ENCODE measurements around the gene COX8A. TPM values are rescaled to one million over a fixed set of nuclear protein-coding genes. Genes with fewer than 3 reads are reported as not detected.

Gene COX8A
- total RNA-seq, 2 experiments from 2014 or later = 413 to 454 TPM

- ATAC-seq (no peak), DNase-seq (no peak)
- POLR2A ChIA-PET = no interaction called here
- CTCF ChIA-PET = no interaction called here
- Mint-ChIP-seq H3K36me3 (ENCODE audit: low read depth) (peaks cover 30% of the 10 kb centered on the region), H3K27me3 (peaks cover 2% of the 10 kb centered on the region), H3K4me3 (no peak overlapping the region), H3K9me3 (ENCODE audit: low read depth) (no peaks in the 10 kb centered on the region), H3K27ac (no peak overlapping the region), H3K4me1 (peaks cover 7% of the 10 kb centered on the region)
- intact Hi-C loops (cut with DNase I, micrococcal nuclease) = no loop called here
Observed at GRCh38 chr11:63996512-63996911, 22.1 kb downstream of the COX8A start.

GRCh38 chr11:63997104-63997700 lies 22.8 kb downstream of the COX8A start:
- Mint-ChIP-seq H3K36me3 (ENCODE audit: low read depth) (peaks cover 27% of the 10 kb centered on the region), H3K4me3 (no peak overlapping the region), H3K27ac (no peak overlapping the region), H3K4me1 (peaks cover 4% of the 10 kb centered on the region), H3K27me3 (peaks cover 2% of the 10 kb centered on the region), H3K9me3 (ENCODE audit: low read depth) (no peaks in the 10 kb centered on the region)
- DNase-seq (no peak), ATAC-seq (no peak)
- intact Hi-C loops (cut with DNase I, micrococcal nuclease) = loop anchor here in 1 of 2 experiments (1.0 kb wide), 1 partner anchor 11 kb away; the partner anchor contains the start of gene OTUB1
- POLR2A ChIA-PET = no interaction called here
- CTCF ChIA-PET = interaction anchor here (0.6 kb wide), 1 partner anchor 39 kb away, joined by 3 read pairs; no protein-coding TSS in a partner anchor

GRCh38 chr11:63997801-63998337 lies 23.4 kb downstream of the COX8A start:
- Mint-ChIP-seq H3K27ac (no peak overlapping the region), H3K4me1 (peaks cover 4% of the 10 kb centered on the region), H3K9me3 (ENCODE audit: low read depth) (no peaks in the 10 kb centered on the region), H3K4me3 (no peak overlapping the region), H3K36me3 (ENCODE audit: low read depth) (peaks cover 27% of the 10 kb centered on the region), H3K27me3 (peaks cover 2% of the 10 kb centered on the region)
- ATAC-seq (no peak), DNase-seq (no peak)
- POLR2A ChIA-PET = no interaction called here
- CTCF ChIA-PET = interaction anchor here (0.6 kb wide), 1 partner anchor 40 kb away, joined by 3 read pairs; no protein-coding TSS in a partner anchor
- intact Hi-C loops (cut with DNase I, micrococcal nuclease) = loop anchor here in 1 of 2 experiments (1.0 kb wide), 1 partner anchor 12 kb away; the partner anchor contains the start of gene OTUB1

- CTCF ChIA-PET = interaction anchor here (0.6 to 3.0 kb wide), 4 partner anchors 8 to 262 kb away, joined by 3 to 80 read pairs (median 8); no protein-coding TSS in a partner anchor
- Mint-ChIP-seq H3K27me3 (peaks cover 2% of the 10 kb centered on the region), H3K9me3 (ENCODE audit: low read depth) (no peaks in the 10 kb centered on the region), H3K36me3 (ENCODE audit: low read depth) (peaks cover 22% of the 10 kb centered on the region), H3K4me3 (no peak overlapping the region), H3K27ac (no peak overlapping the region), H3K4me1 (peaks cover 3% of the 10 kb centered on the region)
- POLR2A ChIA-PET = no interaction called here
- ATAC-seq = peak; percentile 25
- peak; percentile 53 for DNase-seq
- intact Hi-C loops (cut with DNase I, micrococcal nuclease) = no loop called here
Observed at GRCh38 chr11:63998558-63999348, 24.3 kb downstream of the COX8A start.

GRCh38 chr11:63999349-64000025 lies 25.1 kb downstream of the COX8A start:
- H3K4me3 Mint-ChIP-seq = no peak overlapping the region
- intact Hi-C loops (cut with DNase I, micrococcal nuclease) = loop anchor here (1.0 to 2.0 kb wide), 5 partner anchors 25 to 301 kb away; partner anchors contain the start of genes CATSPERZ (in 1 of the 2) and COX8A (in 1 of the 2)
- CTCF ChIA-PET = interaction anchor here (0.6 to 3.0 kb wide), 9 partner anchors 9 to 208 kb away, joined by 3 to 80 read pairs (median 4); no protein-coding TSS in a partner anchor
- peaks cover 17% of the 10 kb centered on the region for H3K36me3 Mint-ChIP-seq (ENCODE audit: low read depth)
- ATAC-seq (peak; percentile 59), DNase-seq (peak; percentile 81)
- H3K27me3 Mint-ChIP-seq = peaks cover 2% of the 10 kb centered on the region
- no peak overlapping the region for H3K27ac Mint-ChIP-seq
- no peaks in the 10 kb centered on the region for H3K9me3 Mint-ChIP-seq (ENCODE audit: low read depth)
- POLR2A ChIA-PET = no interaction called here
- peaks cover 3% of the 10 kb centered on the region for H3K4me1 Mint-ChIP-seq

- Mint-ChIP-seq H3K27me3 (peaks cover 2% of the 10 kb centered on the region), H3K27ac (no peak overlapping the region), H3K4me1 (peaks cover 3% of the 10 kb centered on the region), H3K9me3 (ENCODE audit: low read depth) (no peaks in the 10 kb centered on the region), H3K4me3 (no peak overlapping the region), H3K36me3 (ENCODE audit: low read depth) (peaks cover 13% of the 10 kb centered on the region)
- ATAC-seq (peak; percentile 81), DNase-seq (peak; percentile 86)
- intact Hi-C loops (cut with DNase I, micrococcal nuclease) = loop anchor here (1.0 to 2.0 kb wide), 5 partner anchors 26 to 300 kb away; partner anchors contain the start of genes CATSPERZ (in 1 of the 2) and COX8A (in 1 of the 2)
- ChIA-PET POLR2A (no interaction called here), CTCF (interaction anchor here (0.6 to 3.0 kb wide), 12 partner anchors 10 to 387 kb away, joined by 3 to 80 read pairs (median 4); no protein-coding TSS in a partner anchor)
Observed at GRCh38 chr11:64000026-64000739, 25.8 kb downstream of the COX8A start.

- ChIA-PET POLR2A (no interaction called here), CTCF (interaction anchor here (0.7 to 3.0 kb wide), 19 partner anchors 8 to 596 kb away, joined by 3 to 80 read pairs (median 4); no protein-coding TSS in a partner anchor)
- Mint-ChIP-seq H3K27ac (no peak overlapping the region), H3K36me3 (ENCODE audit: low read depth) (peaks cover 8% of the 10 kb centered on the region), H3K4me1 (peaks cover 3% of the 10 kb centered on the region), H3K4me3 (peak overlapping the region; percentile 15), H3K27me3 (peaks cover 2% of the 10 kb centered on the region), H3K9me3 (ENCODE audit: low read depth) (no peaks in the 10 kb centered on the region)
- ATAC-seq (no peak), DNase-seq (no peak)
- intact Hi-C loops (cut with DNase I, micrococcal nuclease) = loop anchor here (1.0 to 2.0 kb wide), 5 partner anchors 27 to 299 kb away; partner anchors contain the start of genes CATSPERZ (in 1 of the 2) and COX8A (in 1 of the 2)
Observed at GRCh38 chr11:64000740-64001483, 26.5 kb downstream of the COX8A start.

GRCh38 chr11:64001484-64002420 lies 27.3 kb downstream of the COX8A start:
- ChIA-PET CTCF (interaction anchor here (0.6 to 3.0 kb wide), 18 partner anchors 7 to 595 kb away, joined by 3 to 80 read pairs (median 4); no protein-coding TSS in a partner anchor), POLR2A (no interaction called here)
- DNase-seq (no peak), ATAC-seq (no peak)
- Mint-ChIP-seq H3K4me1 (peaks cover 3% of the 10 kb centered on the region), H3K36me3 (ENCODE audit: low read depth) (peaks cover 8% of the 10 kb centered on the region), H3K27ac (no peak overlapping the region), H3K4me3 (no peak overlapping the region), H3K9me3 (ENCODE audit: low read depth) (no peaks in the 10 kb centered on the region), H3K27me3 (peaks cover 7% of the 10 kb centered on the region)
- intact Hi-C loops (cut with DNase I, micrococcal nuclease) = loop anchor here in 1 of 2 experiments (2.0 kb wide), 1 partner anchor 59 kb away; no protein-coding TSS in a partner anchor

GRCh38 chr11:64003807-64004589 lies 29.6 kb downstream of the COX8A start:
- ATAC-seq (no peak), DNase-seq (no peak)
- POLR2A ChIA-PET = no interaction called here
- peaks cover 8% of the 10 kb centered on the region for H3K4me1 Mint-ChIP-seq
- CTCF ChIA-PET = no interaction called here
- no peaks in the 10 kb centered on the region for H3K9me3 Mint-ChIP-seq (ENCODE audit: low read depth)
- no peak overlapping the region for H3K27ac Mint-ChIP-seq
- H3K36me3 Mint-ChIP-seq (ENCODE audit: low read depth) = no peaks in the 10 kb centered on the region
- intact Hi-C loops (cut with DNase I, micrococcal nuclease) = no loop called here
- peaks cover 24% of the 10 kb centered on the region for H3K27me3 Mint-ChIP-seq
- no peak overlapping the region for H3K4me3 Mint-ChIP-seq
